Breast epithelium (tissue), 3 donors: ENCODE results near the gene A2ML1.

ENCODE experiments used
- CTCF ChIP-seq, 3 donors: fragments of 450-650 bp; IDR thresholded peaks; one replicate each; pipeline ENCODE4 v1.5.1; 2016 to 2017; ENCODE audit warnings: antibody characterized with exemption in 3 of 3, mild to moderate bottlenecking in 3 of 3, moderate library complexity in 3 of 3
- POLR2A ChIP-seq: fragments of 450-650 bp; IDR thresholded peaks from one replicate; pipeline ENCODE4 v1.6.1; 2016; ENCODE audit warnings: antibody characterized with exemption, mild to moderate bottlenecking, moderate library complexity
- POLR2AphosphoS5 ChIP-seq, 3 donors: sonication (generic); formaldehyde crosslinking; IDR thresholded peaks; one replicate each; pipeline ENCODE4 v1.6.1; 2017; ENCODE audit warnings: antibody characterized with exemption in 3 of 3

- no peak for TF ChIP-seq CTCF (IDR thresholded peaks at IDR 0.05)
- no peak for TF ChIP-seq POLR2AphosphoS5 (IDR thresholded peaks at IDR 0.05)
- TF ChIP-seq POLR2A: no peak
Observed at GRCh38 chr12:8867009-8867408, 44.6 kb downstream of the A2ML1 start.
